ENCODE results near the gene MLNR.
A peak's percentile ranks its signal among the peaks of the same experiment; 100 is the strongest.

MLNR gene

GRCh38 chr13:49226613-49227012, 6.5 kb downstream of the MLNR start:
- DNase-seq = no peak

GRCh38 chr13:49234741-49235140, 14.6 kb downstream of the MLNR start:
- DNase-seq = no peak

GRCh38 chr13:49235856-49236431, 15.8 kb downstream of the MLNR start:
- DNase-seq = no peak

GRCh38 chr13:49238621-49239020, 18.5 kb downstream of the MLNR start:
- DNase-seq = no peak

GRCh38 chr13:49240017-49240416, 19.9 kb downstream of the MLNR start:
- peak; percentile 56 for DNase-seq

GRCh38 chr13:49241296-49241695, 21.2 kb downstream of the MLNR start:
- no peak for DNase-seq

- DNase-seq = no peak
These were observed 25.0 kb downstream of the MLNR start for GRCh38 chr13:49245101-49245500.

GRCh38 chr13:49246850-49247642, 26.9 kb downstream of the MLNR start:
- no peak for DNase-seq

GRCh38 chr13:49247643-49248621, 27.8 kb downstream of the MLNR start, which contains the start of gene CDADC1:
Gene CDADC1 (plus strand): TSS chr13:49247925. CDS start chr13:49248038, 113 bp downstream.
- peak; percentile 99 for DNase-seq

GRCh38 chr13:49248622-49249002, 28.5 kb downstream of the MLNR start:
- no peak for DNase-seq

- no peak for DNase-seq
These were observed 31.2 kb downstream of the MLNR start for GRCh38 chr13:49251326-49251725.

- DNase-seq = no peak
These were observed 33.2 kb downstream of the MLNR start for GRCh38 chr13:49253310-49253709.

GRCh38 chr13:49254007-49254406, 33.9 kb downstream of the MLNR start:
- DNase-seq = no peak

- DNase-seq = no peak
These were observed 36.7 kb downstream of the MLNR start for GRCh38 chr13:49256841-49257240.

GRCh38 chr13:49258089-49258796, 38.1 kb downstream of the MLNR start:
- DNase-seq = no peak

- DNase-seq = no peak
These were observed 39.4 kb downstream of the MLNR start for GRCh38 chr13:49259586-49259985.

- no peak for DNase-seq
These were observed 42.5 kb downstream of the MLNR start for GRCh38 chr13:49262634-49263033.

GRCh38 chr13:49265822-49266221, 45.7 kb downstream of the MLNR start:
- peak; percentile 61 for DNase-seq

GRCh38 chr13:49271264-49271663, 51.1 kb downstream of the MLNR start:
- no peak for DNase-seq
